HG02970 (cell line): ENCODE results near the gene APOC4.
"Not testable (repeated sequence)": the region's sequence is repeated elsewhere in the genome, so short reads cannot be mapped to it uniquely, and the experiment has no call there.

ENCODE experiments used
- ATAC-seq: cut with Tn5 transposase; IDR thresholded peaks from one replicate; pipeline ENCODE4 v1.9.1; 2021; ENCODE audit warnings: mild to moderate bottlenecking, moderate library complexity, moderate number of reproducible peaks; ENCODE audit not compliant: unreplicated experiment, low FRiP score

Gene APOC4

GRCh38 chr19:44914433-44915206 is 27.4 kb upstream of the APOC4 start, which contains the start of gene APOC1:
APOC1 (plus strand) TSS chr19:44914608; CDS start chr19:44914892, 284 bp downstream.
- ATAC-seq = peak; percentile 81

DNA sequence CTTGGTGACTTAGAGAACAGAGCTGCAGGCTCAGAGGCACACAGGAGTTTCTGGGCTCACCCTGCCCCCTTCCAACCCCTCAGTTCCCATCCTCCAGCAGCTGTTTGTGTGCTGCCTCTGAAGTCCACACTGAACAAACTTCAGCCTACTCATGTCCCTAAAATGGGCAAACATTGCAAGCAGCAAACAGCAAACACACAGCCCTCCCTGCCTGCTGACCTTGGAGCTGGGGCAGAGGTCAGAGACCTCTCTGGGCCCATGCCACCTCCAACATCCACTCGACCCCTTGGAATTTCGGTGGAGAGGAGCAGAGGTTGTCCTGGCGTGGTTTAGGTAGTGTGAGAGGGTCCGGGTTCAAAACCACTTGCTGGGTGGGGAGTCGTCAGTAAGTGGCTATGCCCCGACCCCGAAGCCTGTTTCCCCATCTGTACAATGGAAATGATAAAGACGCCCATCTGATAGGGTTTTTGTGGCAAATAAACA is 17.8 kb upstream of the APOC4 start:
- ATAC-seq = no peak

- no peak for ATAC-seq
These were observed 16.7 kb upstream of the APOC4 start for GRCh38 chr19:44925114-44925891.

- ATAC-seq = not testable (repeated sequence)
These were observed 15.6 kb upstream of the APOC4 start for GRCh38 chr19:44926245-44927077.

GRCh38 chr19:44927746-44928145 is 14.3 kb upstream of the APOC4 start:
- no peak for ATAC-seq

- no peak for ATAC-seq
These were observed 11.9 kb upstream of the APOC4 start for GRCh38 chr19:44930088-44930487.

DNA sequence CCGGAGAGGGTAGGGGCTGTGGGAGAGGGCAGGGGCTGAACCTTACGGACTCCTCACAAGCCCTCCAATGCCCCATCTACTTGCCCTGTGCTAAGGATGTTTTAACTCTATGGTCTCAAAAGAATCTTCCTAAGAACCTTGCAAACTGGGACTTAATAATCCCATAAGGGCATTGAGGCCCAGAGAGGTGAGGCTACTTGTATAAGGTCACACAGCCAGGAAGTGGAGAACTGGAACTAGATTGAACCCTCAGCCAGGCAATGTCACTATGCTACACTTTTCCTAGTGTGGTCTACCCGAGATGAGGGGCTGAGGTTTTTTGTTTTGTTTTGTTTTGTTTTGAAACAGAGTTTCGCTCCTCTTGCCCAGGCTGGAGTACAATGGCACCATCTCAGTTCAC is 10.5 kb upstream of the APOC4 start:
- no peak for ATAC-seq

GRCh38 chr19:44939668-44940067 is 2.4 kb upstream of the APOC4 start:
- no peak for ATAC-seq

DNA sequence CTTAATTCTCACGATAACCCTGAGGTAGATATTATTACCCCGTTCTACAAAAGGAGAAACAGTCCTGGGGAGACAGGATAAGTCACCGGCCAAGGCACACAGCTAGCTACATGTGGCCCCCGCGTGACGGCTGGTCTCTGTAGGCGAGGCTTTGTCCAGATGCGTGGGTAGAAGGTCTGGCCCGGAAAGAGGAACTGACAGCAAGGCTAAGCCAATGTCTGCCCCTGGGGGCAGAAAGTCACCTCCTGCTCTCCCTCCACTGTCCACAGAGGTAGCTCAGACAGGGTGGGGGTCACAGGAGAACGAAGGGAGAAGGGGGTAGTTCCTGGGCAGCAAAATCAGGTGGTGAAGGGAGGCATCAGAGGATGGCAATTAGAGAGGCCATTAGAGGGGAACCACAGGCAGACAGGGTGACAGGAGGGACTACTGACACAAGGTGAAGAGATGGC is 1.8 kb downstream of the APOC4 start:
- no peak for ATAC-seq

DNA sequence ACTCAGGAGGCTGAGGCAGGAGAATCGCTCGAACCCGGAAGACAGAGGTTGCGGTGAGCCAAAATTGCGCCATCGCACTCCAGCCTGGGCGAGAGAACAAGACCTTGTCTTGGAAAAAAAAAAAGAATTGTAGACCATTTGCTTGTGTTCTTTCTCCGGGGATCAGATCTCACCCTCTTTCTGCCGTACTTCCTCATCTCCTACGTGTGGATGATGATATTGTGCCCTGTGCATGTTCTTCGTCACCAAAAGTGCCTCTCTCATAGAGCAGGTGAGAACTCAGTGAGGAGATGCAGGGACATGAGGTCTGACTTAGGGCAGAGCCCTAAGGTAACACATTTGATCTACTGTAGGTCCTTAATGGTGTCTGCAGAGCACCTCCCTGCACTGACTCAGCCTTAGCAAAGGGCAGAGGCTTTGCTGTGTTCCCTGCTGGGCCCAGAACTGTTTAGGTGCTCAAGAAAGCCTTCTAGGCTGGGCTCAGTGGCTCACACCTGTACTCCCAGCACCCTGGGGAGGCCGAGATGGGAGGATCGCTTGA is 5.1 kb downstream of the APOC4 start:
- no peak for ATAC-seq

DNA sequence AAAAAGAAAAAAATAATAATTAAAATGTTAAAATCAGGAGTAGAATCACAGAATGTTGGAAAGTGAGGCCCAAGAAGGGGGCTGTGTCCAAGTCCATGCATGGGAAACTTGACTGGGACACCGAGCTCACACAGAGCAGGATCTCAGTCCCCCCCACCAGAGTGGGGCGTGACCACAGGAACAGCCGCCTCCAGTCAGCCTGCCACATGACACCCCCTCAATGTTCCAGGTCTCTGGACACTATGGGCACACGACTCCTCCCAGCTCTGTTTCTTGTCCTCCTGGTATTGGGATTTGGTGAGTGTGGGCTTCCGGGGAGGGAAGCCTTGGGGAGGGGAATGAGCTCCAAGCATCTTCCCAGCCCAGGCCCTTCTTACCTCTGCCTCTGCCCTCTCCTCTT is 6.2 kb downstream of the APOC4 start:
- no peak for ATAC-seq

GRCh38 chr19:44948763-44949374 is 6.8 kb downstream of the APOC4 start:
- ATAC-seq = no peak

DNA sequence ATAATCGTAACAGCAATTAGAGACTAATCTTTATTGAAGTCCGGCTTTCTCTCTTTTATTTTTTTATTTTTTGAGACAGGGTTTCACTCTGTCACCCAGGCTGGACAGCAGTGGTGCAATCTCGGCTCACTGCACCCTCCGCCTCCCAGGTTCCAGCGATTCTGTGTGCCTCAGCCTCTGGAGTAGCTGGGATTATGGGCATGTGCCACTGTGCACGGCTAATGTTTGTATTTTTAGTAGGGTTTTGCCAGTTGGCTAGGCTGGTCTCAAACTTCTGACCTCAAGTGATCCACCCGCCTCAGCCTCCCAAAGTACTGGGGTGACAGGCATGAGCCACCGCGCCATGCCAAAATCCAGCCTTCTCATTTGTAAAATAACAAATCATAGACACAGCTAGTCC is 7.5 kb downstream of the APOC4 start:
- ATAC-seq = no peak

DNA sequence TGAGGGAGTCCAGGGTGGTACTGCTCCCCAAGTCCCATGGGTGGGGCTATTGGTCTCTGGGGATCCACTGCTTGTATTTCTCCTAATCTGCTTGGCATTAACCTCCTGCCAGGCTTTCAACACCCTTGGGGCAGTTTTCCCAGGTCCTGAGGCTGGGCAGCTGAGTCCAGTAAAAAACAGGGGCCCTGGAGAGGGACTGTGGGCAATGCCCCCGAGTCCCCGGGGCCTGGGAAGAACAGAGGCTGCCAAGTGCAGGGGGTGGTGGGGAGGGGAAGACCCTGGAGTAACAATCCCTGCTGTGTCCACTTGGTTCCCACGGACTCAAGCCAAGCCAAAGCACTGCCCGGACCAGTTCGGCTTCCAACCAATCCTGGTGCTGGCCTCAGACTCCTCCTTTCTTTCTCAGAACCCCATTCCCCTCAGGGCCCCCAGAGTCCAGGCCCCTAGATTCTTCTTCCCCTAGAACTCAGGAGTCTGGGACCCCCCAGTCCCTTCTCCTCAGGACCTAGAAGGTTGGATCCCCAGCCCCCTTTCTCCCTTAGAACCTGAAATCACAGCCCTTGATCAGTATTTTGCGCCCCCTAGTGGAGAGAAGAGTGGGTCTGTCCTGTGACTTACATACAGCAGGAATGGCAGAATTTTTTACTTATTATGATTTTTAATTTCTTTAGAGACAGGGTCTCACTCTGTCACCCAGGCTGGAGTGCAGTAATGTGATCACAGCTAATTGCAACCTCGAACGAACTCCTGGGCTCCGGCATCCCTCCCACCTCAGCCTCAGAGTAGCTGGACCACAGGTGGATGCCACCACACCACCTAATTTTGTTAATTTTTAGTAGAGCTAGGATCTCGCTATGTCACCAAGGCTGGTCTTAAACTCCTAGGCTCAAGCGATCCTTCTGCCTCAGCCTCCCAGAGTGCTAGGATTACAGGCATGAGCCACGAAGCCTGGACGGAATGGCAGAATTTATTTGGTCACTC is 9.4 kb downstream of the APOC4 start:
- no peak for ATAC-seq

DNA sequence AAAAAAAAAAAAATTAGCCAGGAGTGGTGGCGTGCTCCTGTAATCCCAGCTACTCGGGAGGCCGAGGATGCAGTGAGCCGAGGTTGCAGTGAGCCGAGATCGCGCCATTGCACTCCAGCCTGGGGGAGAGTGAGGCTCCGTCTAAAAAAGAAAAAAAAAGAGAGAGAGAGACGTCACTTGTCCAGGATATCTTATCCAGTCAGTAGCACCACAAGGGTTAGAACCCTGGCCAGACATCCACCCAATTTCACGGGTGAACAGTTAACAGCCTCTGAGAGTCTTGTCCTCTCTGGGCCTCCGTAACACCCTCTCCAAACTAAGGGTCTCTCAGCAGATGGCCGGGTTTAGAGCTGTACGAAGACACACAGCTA is 12.2 kb downstream of the APOC4 start:
- ATAC-seq = peak; percentile 10

- ATAC-seq = peak; percentile 81
These were observed 12.8 kb downstream of the APOC4 start, which contains the start of gene CLPTM1 for GRCh38 chr19:44954649-44955504. CLPTM1 (plus strand) TSS chr19:44955380; CDS start chr19:44955396, 16 bp downstream.

DNA sequence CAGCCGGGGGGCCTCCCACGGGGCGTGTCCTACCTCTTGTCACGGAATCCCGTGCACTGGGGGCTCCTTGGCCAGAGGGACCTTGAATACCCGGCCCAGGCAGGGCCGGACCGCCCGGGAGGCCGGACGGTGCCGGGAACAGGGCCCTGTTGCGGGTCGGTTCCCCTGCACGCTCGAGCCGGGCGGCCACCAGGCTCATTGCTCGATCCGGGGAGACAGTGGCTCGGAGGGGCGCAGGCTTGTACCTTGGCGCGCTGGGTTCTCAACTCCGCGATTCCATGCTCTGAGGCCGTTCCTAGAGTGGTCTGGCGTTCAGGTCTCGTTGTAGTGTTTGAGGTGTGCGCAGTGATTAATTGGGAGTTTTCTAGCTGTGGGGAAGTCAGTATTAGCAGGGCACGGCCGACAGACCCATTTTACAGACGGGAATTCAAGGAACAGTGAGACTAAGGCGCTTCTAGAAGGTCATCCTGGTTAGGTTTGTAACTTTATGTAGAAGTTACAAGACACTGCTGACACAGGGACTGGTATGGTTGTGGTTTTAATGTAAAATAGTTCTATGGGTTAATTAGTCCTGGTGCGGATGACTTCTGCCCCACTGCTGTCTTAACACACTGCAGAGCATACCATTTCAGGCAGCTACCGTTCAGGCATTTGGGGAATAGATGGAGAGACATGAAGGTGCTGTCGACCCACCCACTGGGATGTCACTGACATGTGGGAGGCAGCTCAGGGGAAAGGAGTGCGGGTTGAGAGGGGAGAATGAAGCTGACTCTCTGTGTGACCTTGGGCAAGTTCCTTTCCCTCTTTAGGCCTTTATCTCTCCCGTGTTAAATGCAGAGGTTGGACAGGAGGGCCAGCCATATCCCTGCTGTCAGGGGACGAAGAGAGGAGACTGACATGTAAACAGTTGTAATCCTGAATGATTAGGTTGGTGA is 13.7 kb downstream of the APOC4 start:
- no peak for ATAC-seq
